NT2/D1 (cell line): Measurements from ENCODE around the gene PLP2.

Experiments used
- SUZ12 ChIP-seq: IDR thresholded peaks from 2 replicates; pipeline ENCODE4 v1.6.1; 2011; ENCODE audit not compliant: insufficient read length, insufficient read depth; ENCODE audit errors: extremely low read depth
- YY1 ChIP-seq: IDR thresholded peaks from 2 replicates; pipeline ENCODE4 v1.6.1; 2011; ENCODE audit not compliant: insufficient read length, insufficient read depth
- ZNF274 ChIP-seq: IDR thresholded peaks from 2 replicates; pipeline ENCODE4 v1.6.1; 2011; ENCODE audit warnings: mild to moderate bottlenecking, low read depth, low read length

- TF ChIP-seq SUZ12 (no peak), YY1 (no peak), ZNF274 (no peak)
Observed at GRCh38 chrX:49172280-49172780, 632 bp downstream of the PLP2 start.
